Uterus (tissue), 4 donors: Measurements from ENCODE around the gene CKB. TPM values are rescaled to one million over a fixed set of nuclear protein-coding genes. Genes with fewer than 3 reads are reported as not detected.

Source experiments
- DNase-seq, 2 donors: peaks; one replicate each; pipeline ENCODE4 v3.0.0-alpha.2; 2019 to 2020
- H3K27ac ChIP-seq, 2 donors: fragments of 200-600 bp; sonication (generic); 1 replicate in 1 of 2; 2 replicates in 1 of 2; pipeline ENCODE4 v1.5.1; 2016 to 2018
- H3K27me3 ChIP-seq, 2 donors: fragments of 200-600 bp; sonication (generic); one replicate each; pipeline ENCODE4 v1.5.1; 2018 to 2019; ENCODE audit warnings: control low read depth in 1 of 2
- H3K36me3 ChIP-seq, 2 donors: fragments of 200-600 bp; sonication (generic); one replicate each; pipeline ENCODE4 v1.5.1; 2019; ENCODE audit warnings: control low read depth in 1 of 2
- H3K4me1 ChIP-seq, 2 donors: fragments of 200-600 bp; sonication (generic); one replicate each; pipeline ENCODE4 v1.5.1; 2018 to 2019; ENCODE audit warnings: control low read depth in 1 of 2
- H3K4me3 ChIP-seq, 2 donors: fragments of 200-600 bp; sonication (generic); 1 replicate in 1 of 2; 2 replicates in 1 of 2; pipeline ENCODE4 v1.5.1; 2018 to 2019; ENCODE audit warnings: mild to moderate bottlenecking in 1 of 2
- H3K9me3 ChIP-seq, 2 donors: fragments of 200-600 bp; sonication (generic); one replicate each; pipeline ENCODE4 v1.5.1; 2019; ENCODE audit warnings: control low read depth in 1 of 2
- CTCF ChIP-seq, 4 experiments: fragments of 200-600 bp in 2 of 4; fragments of 450-650 bp in 2 of 4; sonication (generic) in 2 of 4; IDR thresholded peaks; one replicate each; pipeline ENCODE4 v1.5.1; 2016 to 2019; ENCODE audit warnings: antibody characterized with exemption in 4 of 4, mild to moderate bottlenecking in 2 of 4, moderate library complexity in 1 of 4
- POLR2A ChIP-seq, 2 donors: fragments of 450-650 bp; IDR thresholded peaks; one replicate each; pipeline ENCODE4 v1.6.1; 2016; ENCODE audit warnings: antibody characterized with exemption in 2 of 2, mild to moderate bottlenecking in 1 of 2, moderate library complexity in 1 of 2
- intact Hi-C: fragments of 100-400 bp; cut with DNase I; formaldehyde crosslinking; loops from one replicate; pipeline ENCODE4 v1.15.1; 2023; ENCODE audit warnings: low total_unique reads
- total RNA-seq, 4 donors: library from RNA; depleted of rRNA in 3 of 4; stranded (reverse); fragments of >200 nt in 3 of 4; gene quantifications; one replicate each; pipeline versions ENCODE4 v1.1.0 to v1.2.4, GENCODE V29; 2014 to 2023
- donor health status: DM: yes; HTN: yes; CAD: no.

Gene CKB
- total RNA-seq, 4 donors from 2014 or later: 96.2 to 291 (median 218) TPM

DNA sequence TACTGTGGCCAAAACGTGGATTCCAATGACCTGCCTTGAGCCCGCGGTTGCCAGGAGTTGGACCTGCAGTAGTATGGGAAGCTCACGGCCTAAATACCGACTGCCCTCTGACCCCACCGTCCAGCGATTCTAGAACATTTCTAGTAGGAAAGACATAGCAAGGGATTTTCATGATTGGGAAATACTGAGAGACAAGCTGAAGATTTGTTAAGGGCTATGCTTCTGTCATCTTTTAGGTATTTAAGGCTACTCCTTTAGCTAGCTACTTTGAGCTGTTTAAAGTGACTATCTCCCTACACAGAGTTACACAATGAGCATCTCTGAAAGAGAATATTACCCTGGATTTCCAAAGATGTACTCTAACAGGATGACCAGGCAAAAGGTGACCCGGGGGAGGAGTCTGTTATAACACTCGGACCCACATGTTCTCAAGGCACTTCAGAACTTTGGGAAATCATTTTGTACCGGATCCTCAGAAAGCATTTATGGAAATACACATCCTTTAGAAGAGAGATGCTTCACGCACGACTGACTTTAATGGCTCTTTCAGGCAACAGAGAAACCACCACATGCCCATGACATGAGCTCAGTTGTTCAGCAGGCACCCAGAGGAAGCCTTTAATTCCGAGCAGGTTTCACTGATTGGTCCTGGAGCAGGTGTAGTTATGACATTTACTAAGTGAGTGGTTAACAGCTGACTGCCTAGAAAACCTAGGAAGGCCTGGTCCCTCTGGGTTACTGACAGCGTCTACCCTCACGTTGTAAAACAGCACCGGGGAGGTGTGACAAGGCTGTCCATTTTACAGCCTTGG, 35.6 kb upstream of the CKB start:
- H3K27ac ChIP-seq: peak overlapping the region; percentile 64 to 80
- intact Hi-C loops: no loop called here
- H3K4me3 ChIP-seq: no peak overlapping the region
- peak; percentile 65 to 68 for DNase-seq
- H3K4me1 ChIP-seq: peaks cover 20 to 23% of the 10 kb centered on the region in 2 donors
- no peaks in the 10 kb centered on the region for H3K27me3 ChIP-seq
- no peaks in the 10 kb centered on the region for H3K36me3 ChIP-seq
- TF ChIP-seq POLR2A (IDR thresholded peaks at IDR 0.05): no peak
- H3K9me3 ChIP-seq: no peaks in the 10 kb centered on the region

GRCh38 chr14:103556946-103557758, 34.5 kb upstream of the CKB start:
- intact Hi-C loops: no loop called here

GRCh38 chr14:103555559-103556337, 33.1 kb upstream of the CKB start:
- no peak for DNase-seq
- Histone ChIP-seq H3K27me3 (no peaks in the 10 kb centered on the region), H3K36me3 (no peaks in the 10 kb centered on the region), H3K9me3 (no peaks in the 10 kb centered on the region), H3K27ac (peak overlapping the region in 1 of 2 donors; percentile 9), H3K4me3 (no peak overlapping the region), H3K4me1 (peaks cover 20 to 29% of the 10 kb centered on the region in 2 donors)
- TF ChIP-seq POLR2A (IDR thresholded peaks at IDR 0.05) (no peak), CTCF (IDR thresholded peaks at IDR 0.05) (no peak)
- intact Hi-C loops: no loop called here

More at GRCh38 chr14:103556946-103557758, 34.5 kb upstream of the CKB start:
- peaks cover 22 to 23% of the 10 kb centered on the region in 2 donors for H3K4me1 ChIP-seq
- H3K36me3 ChIP-seq: no peaks in the 10 kb centered on the region
- peak overlapping the region; percentile 64 to 80 for H3K27ac ChIP-seq
- no peak for DNase-seq
- no peak overlapping the region for H3K4me3 ChIP-seq
- no peaks in the 10 kb centered on the region for H3K9me3 ChIP-seq
- TF ChIP-seq POLR2A (IDR thresholded peaks at IDR 0.05) (no peak), CTCF (IDR thresholded peaks at IDR 0.05) (no peak)
- H3K27me3 ChIP-seq: no peaks in the 10 kb centered on the region

DNA sequence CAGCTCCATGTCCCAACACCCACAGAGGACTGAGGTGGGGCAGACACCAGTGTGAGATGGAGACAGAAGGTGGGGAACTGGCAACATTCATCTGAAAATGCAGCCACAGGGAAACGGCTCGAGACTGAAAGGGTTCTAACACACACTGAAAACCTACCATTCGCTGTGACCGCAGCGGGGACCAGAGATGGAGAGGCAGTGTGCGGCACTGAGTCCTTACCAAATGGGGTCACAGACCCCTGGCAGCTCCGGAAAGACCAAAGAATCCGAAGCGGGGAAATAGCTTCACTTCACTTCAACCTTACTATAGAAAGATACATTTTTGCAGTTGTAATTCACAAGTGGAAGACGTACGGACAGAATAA, 30.2 kb upstream of the CKB start:
- TF ChIP-seq POLR2A (IDR thresholded peaks at IDR 0.05): no peak
- no peak for TF ChIP-seq CTCF (IDR thresholded peaks at IDR 0.05)
- intact Hi-C loops: no loop called here
- no peaks in the 10 kb centered on the region for H3K9me3 ChIP-seq
- no peak for DNase-seq
- H3K4me1 ChIP-seq: peaks cover 6 to 20% of the 10 kb centered on the region in 2 donors
- H3K4me3 ChIP-seq: no peak overlapping the region
- H3K36me3 ChIP-seq: no peaks in the 10 kb centered on the region
- peak overlapping the region; percentile 71 to 86 for H3K27ac ChIP-seq
- H3K27me3 ChIP-seq: no peaks in the 10 kb centered on the region
